ENCODE results near the gene VASH2.
"Not testable (repeated sequence)": the region's sequence is repeated elsewhere in the genome, so short reads cannot be mapped to it uniquely, and the experiment has no call there.

VASH2 gene

GRCh38 chr1:212950243-212951125 is at the start of gene VASH2:
Gene VASH2, plus strand, starts transcription at chr1:212950541. Its CDS starts 1,002 bp downstream, at chr1:212951543.
- peak; percentile 60 for DNase-seq

- DNase-seq = no peak
Observed at GRCh38 chr1:212901290-212901689, 49.1 kb upstream of the VASH2 start.

- no peak for DNase-seq
Observed at GRCh38 chr1:212902054-212902453, 48.3 kb upstream of the VASH2 start.

GRCh38 chr1:212903664-212904063 is 46.7 kb upstream of the VASH2 start:
- no peak for DNase-seq

GRCh38 chr1:212908071-212908470 is 42.3 kb upstream of the VASH2 start:
- not testable (repeated sequence) for DNase-seq

GRCh38 chr1:212908971-212909370 is 41.4 kb upstream of the VASH2 start:
- no peak for DNase-seq

- DNase-seq = no peak
Observed at GRCh38 chr1:212909652-212910063, 40.7 kb upstream of the VASH2 start.

GRCh38 chr1:212910213-212910612 is 40.1 kb upstream of the VASH2 start:
- DNase-seq = not testable (repeated sequence)

GRCh38 chr1:212913638-212914037 is 36.7 kb upstream of the VASH2 start:
- not testable (repeated sequence) for DNase-seq

GRCh38 chr1:212914110-212914509 is 36.2 kb upstream of the VASH2 start:
- not testable (repeated sequence) for DNase-seq

GRCh38 chr1:212914789-212915188 is 35.6 kb upstream of the VASH2 start:
- no peak for DNase-seq

- DNase-seq = peak; percentile 38
Observed at GRCh38 chr1:212915245-212916091, 34.9 kb upstream of the VASH2 start.

- peak; percentile 60 for DNase-seq
Observed at GRCh38 chr1:212916481-212917133, 33.7 kb upstream of the VASH2 start.

- DNase-seq = no peak
Observed at GRCh38 chr1:212917134-212917485, 33.2 kb upstream of the VASH2 start.

- DNase-seq = no peak
Observed at GRCh38 chr1:212917858-212918257, 32.5 kb upstream of the VASH2 start.

GRCh38 chr1:212918824-212919223 is 31.5 kb upstream of the VASH2 start:
- no peak for DNase-seq

- DNase-seq = no peak
Observed at GRCh38 chr1:212920246-212920645, 30.1 kb upstream of the VASH2 start.

- no peak for DNase-seq
Observed at GRCh38 chr1:212920896-212921295, 29.4 kb upstream of the VASH2 start.

- no peak for DNase-seq
Observed at GRCh38 chr1:212922016-212922415, 28.3 kb upstream of the VASH2 start.

GRCh38 chr1:212926372-212926771 is 24.0 kb upstream of the VASH2 start:
- no peak for DNase-seq

GRCh38 chr1:212928323-212929291 is 21.7 kb upstream of the VASH2 start:
- no peak for DNase-seq

Data from DMS 273 treated with DMSO at 0.1 percent for 48 hours (cell line).